ENCODE measurements around the gene SLC19A1. TPM values are rescaled to one million over a fixed set of nuclear protein-coding genes. Genes with fewer than 3 reads are reported as not detected.

Gene SLC19A1
- total RNA-seq, 1 donor from 2014 or later: 25.6 TPM

DNA sequence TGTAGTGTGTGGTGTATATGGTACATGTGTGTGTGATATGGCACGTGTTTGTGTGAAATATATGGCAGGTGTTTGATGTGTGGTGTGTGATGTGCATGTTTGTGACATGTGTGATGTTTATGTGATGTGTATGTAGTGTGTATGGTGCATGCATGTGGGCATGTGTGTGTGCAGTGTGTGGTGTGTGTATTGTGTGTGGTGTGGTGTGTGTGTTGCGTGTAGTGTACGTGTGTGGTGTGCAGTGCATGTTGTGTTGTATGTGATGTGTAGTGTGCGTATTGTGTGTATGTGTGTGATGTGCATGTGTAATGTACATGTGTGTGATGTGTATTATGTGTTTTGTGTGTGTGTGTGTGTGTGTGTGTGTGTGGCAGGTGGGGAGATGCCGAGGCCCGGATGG is 65.7 kb downstream of the SLC19A1 start:
- H3K4me1 Mint-ChIP-seq (ENCODE audit: low read depth): peaks cover 10% of the 10 kb centered on the region
- H3K4me3 Mint-ChIP-seq (ENCODE audit: low read depth): no peak overlapping the region
- DNase-seq (ENCODE audit: low spot score, unreplicated experiment): no peak
- H3K27me3 Mint-ChIP-seq: no peaks in the 10 kb centered on the region
- H3K27ac Mint-ChIP-seq: no peak overlapping the region
- TF ChIP-seq, protein P1, sequence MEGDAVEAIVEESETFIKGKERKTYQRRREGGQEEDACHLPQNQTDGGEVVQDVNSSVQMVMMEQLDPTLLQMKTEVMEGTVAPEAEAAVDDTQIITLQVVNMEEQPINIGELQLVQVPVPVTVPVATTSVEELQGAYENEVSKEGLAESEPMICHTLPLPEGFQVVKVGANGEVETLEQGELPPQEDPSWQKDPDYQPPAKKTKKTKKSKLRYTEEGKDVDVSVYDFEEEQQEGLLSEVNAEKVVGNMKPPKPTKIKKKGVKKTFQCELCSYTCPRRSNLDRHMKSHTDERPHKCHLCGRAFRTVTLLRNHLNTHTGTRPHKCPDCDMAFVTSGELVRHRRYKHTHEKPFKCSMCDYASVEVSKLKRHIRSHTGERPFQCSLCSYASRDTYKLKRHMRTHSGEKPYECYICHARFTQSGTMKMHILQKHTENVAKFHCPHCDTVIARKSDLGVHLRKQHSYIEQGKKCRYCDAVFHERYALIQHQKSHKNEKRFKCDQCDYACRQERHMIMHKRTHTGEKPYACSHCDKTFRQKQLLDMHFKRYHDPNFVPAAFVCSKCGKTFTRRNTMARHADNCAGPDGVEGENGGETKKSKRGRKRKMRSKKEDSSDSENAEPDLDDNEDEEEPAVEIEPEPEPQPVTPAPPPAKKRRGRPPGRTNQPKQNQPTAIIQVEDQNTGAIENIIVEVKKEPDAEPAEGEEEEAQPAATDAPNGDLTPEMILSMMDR (IDR thresholded peaks at IDR 0.05; ENCODE audit: unreplicated experiment): no peak
- peaks cover 18% of the 10 kb centered on the region for H3K36me3 Mint-ChIP-seq (ENCODE audit: insufficient read depth)
- no peaks in the 10 kb centered on the region for H3K9me3 Mint-ChIP-seq (ENCODE audit: low read depth)

GRCh38 chr21:45475797-45476570 is 66.3 kb downstream of the SLC19A1 start:
- no peak overlapping the region for H3K27ac Mint-ChIP-seq
- peaks cover 20% of the 10 kb centered on the region for H3K36me3 Mint-ChIP-seq (ENCODE audit: insufficient read depth)
- no peak overlapping the region for H3K4me3 Mint-ChIP-seq (ENCODE audit: low read depth)
- no peaks in the 10 kb centered on the region for H3K27me3 Mint-ChIP-seq
- H3K9me3 Mint-ChIP-seq (ENCODE audit: low read depth): no peaks in the 10 kb centered on the region
- DNase-seq (ENCODE audit: low spot score, unreplicated experiment): no peak
- H3K4me1 Mint-ChIP-seq (ENCODE audit: low read depth): peaks cover 16% of the 10 kb centered on the region
- TF ChIP-seq, protein P1 (IDR thresholded peaks at IDR 0.05; ENCODE audit: unreplicated experiment): no peak

- no peak for DNase-seq (ENCODE audit: low spot score, unreplicated experiment)
- TF ChIP-seq, protein P1 (IDR thresholded peaks at IDR 0.05; ENCODE audit: unreplicated experiment): no peak
- peaks cover 20% of the 10 kb centered on the region for H3K36me3 Mint-ChIP-seq (ENCODE audit: insufficient read depth)
- no peak overlapping the region for H3K27ac Mint-ChIP-seq
- H3K27me3 Mint-ChIP-seq: no peaks in the 10 kb centered on the region
- no peaks in the 10 kb centered on the region for H3K9me3 Mint-ChIP-seq (ENCODE audit: low read depth)
- H3K4me3 Mint-ChIP-seq (ENCODE audit: low read depth): no peak overlapping the region
- peaks cover 22% of the 10 kb centered on the region for H3K4me1 Mint-ChIP-seq (ENCODE audit: low read depth)
Observed at GRCh38 chr21:45475004-45475685, 67.1 kb downstream of the SLC19A1 start.

GRCh38 chr21:45474323-45474950 is 67.8 kb downstream of the SLC19A1 start:
- Mint-ChIP-seq H3K4me3 (ENCODE audit: low read depth) (no peak overlapping the region), H3K36me3 (ENCODE audit: insufficient read depth) (peaks cover 20% of the 10 kb centered on the region), H3K4me1 (ENCODE audit: low read depth) (peaks cover 29% of the 10 kb centered on the region), H3K27ac (no peak overlapping the region), H3K27me3 (no peaks in the 10 kb centered on the region), H3K9me3 (ENCODE audit: low read depth) (no peaks in the 10 kb centered on the region)
- TF ChIP-seq, protein P1 (IDR thresholded peaks at IDR 0.05; ENCODE audit: unreplicated experiment): no peak
- DNase-seq (ENCODE audit: low spot score, unreplicated experiment): no peak

Measured in progenitor cell of endocrine pancreas (in vitro differentiated cells).